HG03558 (cell line): ENCODE results near the gene TSPO.

ENCODE experiments used
- ATAC-seq: cut with Tn5 transposase; IDR thresholded peaks from one replicate; pipeline ENCODE4 v1.9.1; 2021; ENCODE audit warnings: moderate number of reproducible peaks; ENCODE audit not compliant: unreplicated experiment; ENCODE audit errors: extremely low read depth

The TSPO gene

DNA sequence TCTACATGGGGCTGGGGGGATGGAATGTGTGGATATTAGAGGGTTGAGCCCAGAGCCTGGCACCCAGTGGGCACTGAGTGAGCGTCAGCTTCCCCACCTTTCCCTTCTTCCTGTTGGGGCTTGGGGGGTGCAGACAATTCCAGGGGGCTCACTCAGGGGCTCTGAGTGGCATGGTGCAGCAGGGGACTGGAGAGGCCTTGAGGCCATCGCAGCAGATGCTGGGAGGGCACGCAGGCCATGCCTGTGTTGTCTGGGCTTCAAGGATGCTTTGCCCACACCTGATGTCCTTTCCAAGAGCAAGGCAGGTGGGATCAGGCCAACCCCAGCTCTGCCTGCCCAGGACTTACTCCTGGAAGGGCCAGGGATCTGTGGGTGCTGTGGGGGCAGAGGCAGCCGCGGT is 46.8 kb downstream of the TSPO start:
- ATAC-seq, result no peak

GRCh38 chr22:43198936-43199335 is 47.6 kb downstream of the TSPO start:
- no peak for ATAC-seq

- no peak for ATAC-seq
These were observed 48.2 kb downstream of the TSPO start for GRCh38 chr22:43199541-43199940.

DNA sequence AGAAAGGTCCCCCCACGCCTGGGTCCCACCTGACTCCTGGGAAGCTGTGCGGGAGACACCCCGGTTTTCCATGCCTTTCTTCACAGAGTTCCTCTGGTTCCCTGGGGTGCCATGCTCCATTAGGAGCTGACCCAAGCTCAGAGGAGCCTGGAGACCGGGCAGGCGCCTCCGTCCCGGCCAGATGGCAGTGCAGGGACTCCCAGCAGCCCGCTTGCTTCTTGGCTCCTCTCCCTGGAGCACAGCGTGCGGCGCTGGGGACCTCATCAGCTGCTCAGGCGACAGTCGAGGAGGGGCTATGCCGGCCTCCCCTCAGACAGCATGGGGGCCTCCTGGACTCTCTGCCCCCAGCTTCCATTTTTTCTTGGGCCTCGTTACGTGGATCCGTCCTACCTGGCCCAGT is 48.7 kb downstream of the TSPO start:
- no peak for ATAC-seq

- ATAC-seq, result no peak
These were observed 49.2 kb downstream of the TSPO start for GRCh38 chr22:43200555-43200954.

DNA sequence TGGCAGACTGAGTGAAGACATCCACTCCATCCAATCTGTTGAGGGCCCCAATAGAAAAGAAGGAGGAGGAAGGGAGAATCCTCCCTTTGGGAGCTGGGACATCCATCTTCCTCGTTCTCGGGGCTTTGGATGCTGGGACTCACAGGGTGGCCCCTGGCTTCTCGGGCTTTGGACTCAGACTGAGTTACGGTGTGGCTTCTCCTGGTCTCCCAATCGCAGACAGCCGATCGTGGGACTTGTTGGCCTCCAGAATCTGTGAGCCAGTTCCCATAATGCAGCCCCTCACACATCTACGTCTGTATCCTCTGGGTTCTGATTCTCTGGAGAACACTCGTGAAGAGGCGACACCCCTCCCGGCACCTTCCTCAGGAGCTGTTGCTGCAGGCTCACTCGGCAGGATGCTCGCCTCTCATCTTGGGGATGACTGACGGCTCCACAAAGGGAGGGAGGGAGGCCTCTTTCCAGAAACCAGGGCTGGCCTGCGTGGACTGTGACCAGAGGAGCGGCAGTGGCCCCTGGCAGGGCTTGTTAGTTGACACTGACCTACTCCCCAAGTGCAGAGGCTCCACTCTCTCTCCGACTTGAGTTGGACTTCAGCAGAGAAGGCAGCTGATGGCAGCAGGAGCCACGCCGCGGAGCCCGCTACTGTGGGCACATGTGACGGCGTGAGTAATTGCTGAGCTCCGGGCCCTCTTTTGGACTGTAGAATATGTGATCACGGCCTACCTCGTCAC is 50.3 kb downstream of the TSPO start:
- ATAC-seq, result no peak

DNA sequence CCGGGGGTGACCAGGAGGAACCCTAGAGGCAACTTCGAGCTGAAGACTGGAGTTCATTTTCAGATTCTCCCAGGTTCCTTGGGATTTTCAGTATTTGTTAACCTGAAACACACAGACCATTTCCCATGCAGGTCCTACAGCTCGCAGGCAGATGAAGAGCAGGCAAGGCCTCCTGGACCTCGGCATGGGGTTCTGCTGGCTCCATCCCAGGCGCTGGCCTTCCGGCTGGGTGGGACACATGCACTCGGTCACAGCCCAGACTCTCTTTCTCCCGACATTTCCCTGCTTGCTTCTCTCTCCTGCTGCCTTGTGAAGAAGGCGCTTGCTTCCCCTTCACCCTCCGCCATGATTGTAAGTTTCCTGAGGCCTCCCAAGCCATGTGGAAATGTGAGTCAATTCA is 51.0 kb downstream of the TSPO start:
- no peak for ATAC-seq

DNA sequence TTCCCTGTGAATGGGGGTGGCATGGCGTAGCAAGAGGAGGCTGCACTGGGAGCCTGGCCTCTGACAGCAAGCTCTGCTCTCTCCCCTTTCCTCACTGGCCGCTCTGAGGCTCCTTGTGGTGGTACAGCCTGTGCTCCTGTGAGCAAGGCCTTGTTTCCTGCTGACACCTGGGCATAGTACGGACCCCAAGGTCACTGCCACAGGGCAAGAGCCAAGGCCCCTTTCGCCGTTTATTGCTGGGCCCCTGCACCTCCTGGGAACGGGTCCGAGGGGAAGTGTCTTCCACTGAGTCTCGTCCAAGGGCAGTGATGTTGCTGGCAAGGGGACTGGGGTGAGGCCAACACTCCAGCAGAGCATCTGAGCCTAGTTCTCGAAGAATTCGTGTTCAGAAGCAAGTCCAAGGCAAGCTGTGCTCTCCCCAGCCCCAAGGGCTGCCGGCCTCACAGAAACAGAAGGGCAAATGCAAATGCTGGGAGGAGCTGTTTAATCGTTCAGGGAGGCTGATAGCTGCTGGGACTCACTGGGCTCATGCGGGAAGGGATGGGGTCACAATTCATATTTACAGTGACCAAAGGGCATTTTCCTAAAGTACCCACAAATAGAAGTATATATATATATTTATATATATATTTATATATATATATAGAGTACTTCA is 51.5 kb downstream of the TSPO start:
- ATAC-seq, result no peak

GRCh38 chr22:43203471-43203981 is 52.2 kb downstream of the TSPO start:
- no peak for ATAC-seq

DNA sequence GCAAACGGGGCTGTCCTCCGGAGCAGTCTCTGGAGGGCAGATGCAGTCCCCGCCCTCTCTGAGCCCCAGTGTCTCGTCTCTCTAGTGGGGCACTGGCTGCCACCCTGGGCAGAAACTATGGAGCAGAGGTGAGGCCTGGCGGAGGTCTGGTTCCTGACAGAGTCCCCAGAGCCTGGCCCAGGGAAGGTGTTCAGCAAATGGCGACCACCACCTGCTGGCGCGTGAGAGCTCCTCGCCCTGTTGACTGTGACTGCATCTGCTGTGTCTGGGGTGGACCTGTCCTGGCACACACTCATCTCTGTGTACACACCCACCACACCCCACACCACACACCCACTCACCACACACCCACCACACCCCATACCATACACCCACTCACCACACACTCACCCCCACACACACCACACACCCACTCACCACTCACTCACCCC is 53.9 kb downstream of the TSPO start:
- no peak for ATAC-seq

DNA sequence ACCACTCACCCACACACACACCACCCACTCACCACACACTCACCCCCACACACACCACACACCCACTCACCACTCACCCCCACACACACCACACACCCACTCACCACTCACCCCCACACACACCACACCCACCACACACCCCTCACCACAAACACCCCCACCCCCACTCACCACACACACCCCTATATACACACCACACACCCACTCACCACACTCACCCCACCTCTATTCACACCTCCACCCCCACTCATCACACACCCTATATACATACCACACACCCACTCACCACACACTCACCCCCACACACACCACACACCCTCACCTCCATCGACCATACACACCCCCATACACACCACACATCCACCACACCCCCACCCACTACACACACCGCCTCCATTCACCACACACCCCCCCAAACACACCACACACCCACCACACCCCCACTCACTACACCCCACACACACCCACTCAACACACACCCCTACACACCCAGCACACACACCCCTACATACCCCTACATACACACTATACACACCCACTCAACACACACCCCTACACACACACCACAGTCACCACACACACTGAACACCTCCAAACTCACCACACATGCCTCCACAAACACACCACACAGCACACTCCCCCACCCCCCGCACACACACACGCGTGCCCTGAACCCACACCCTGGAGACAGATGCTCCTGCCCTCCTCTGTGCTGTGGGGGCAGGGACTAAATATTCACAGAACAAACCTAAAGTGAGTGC is 54.6 kb downstream of the TSPO start:
- no peak for ATAC-seq

DNA sequence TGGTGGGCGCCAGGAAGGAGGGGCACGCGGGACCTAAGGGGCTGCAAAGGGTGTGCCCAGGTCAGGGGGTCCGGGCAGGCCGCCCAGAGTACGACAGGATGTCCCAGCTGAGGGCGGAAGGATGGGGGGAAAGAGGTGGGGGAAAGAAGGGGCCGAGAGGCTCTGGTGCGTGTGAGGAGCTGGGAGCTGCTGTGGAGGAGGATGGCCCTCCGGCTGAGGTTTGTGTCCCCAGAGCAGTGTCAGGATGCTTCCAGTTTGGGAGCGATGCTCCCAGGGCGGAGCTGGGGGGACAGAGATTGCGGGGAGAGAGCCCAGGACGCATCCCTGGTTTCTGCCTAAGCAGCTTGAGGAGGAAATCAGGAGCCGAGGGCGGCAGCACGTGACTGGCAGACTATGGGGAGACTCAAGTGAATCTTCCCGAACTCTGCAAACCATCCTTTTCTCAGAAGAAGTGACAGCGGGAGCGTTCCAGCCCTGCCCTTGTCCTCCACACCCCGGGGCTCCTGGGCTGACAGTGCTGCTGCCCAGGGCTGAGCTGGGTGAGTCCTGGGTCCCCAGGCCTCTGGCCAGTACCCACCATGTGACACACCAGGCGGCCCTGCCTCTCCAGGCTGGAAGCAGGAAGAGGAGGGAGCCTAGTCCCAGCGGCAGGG is 55.3 kb downstream of the TSPO start:
- no peak for ATAC-seq

- no peak for ATAC-seq
These were observed 56.0 kb downstream of the TSPO start for GRCh38 chr22:43207386-43207785.

DNA sequence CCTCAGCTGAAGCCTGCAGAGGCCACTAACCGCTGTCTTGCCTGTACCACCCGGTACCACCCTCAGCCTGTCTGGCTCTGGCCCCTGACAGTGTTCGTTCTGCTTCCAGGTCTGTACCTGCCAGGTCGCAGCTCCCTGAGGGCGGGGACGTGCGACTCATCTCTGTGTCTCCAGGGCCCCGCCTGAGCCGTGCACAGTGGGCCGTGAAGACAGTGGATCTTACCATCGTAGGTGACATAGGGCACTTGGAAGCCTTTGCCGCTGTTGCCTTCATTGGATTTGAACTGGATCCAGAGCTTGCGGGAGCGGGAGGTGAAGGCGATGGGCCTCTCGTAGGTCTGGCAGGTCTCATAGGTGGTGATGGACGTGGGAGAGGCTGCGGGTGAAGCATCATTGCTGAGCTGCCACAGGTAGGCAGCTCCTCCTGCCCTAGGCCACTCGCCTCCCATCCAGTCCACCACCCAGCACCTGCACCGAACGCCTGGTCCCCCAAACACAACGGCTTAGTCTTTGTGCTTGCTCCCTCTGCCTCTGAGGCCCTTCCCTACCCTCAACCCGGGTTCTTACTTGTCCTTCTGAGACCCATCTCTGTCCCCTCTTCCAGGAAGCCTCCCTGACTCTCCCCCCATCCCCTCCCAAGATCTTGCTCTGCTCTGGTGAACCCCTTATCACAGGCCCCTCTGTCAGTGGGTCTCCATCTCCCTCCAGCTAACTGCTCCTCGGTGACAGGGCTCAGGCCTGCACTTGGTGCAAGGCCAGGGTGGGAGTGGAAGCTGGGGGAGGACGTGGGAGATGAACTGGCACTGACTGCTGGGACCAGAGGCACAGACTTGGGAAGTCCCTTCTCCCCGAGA is 56.7 kb downstream of the TSPO start:
- no peak for ATAC-seq

GRCh38 chr22:43208703-43209522 is 57.6 kb downstream of the TSPO start:
- no peak for ATAC-seq

DNA sequence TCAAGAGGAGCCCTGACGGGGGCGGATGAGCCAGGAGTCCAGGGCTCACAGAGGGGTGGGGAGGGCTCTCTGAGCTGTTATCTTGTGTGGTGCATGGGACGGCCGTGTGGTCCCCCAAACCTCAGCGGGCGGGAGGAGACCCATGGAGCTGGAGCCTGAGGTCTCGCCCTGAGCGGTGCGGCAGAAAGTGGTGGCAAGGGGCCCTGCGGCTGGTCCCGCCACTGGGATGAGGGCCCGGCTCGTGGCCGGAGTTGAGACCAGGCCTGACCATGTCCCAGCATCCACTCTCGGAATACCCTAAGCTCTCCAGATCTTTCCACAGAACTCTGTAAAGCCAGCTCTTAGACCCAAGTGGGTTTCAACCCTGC is 58.1 kb downstream of the TSPO start:
- ATAC-seq, result no peak

GRCh38 chr22:43209971-43210370 is 58.6 kb downstream of the TSPO start:
- no peak for ATAC-seq

DNA sequence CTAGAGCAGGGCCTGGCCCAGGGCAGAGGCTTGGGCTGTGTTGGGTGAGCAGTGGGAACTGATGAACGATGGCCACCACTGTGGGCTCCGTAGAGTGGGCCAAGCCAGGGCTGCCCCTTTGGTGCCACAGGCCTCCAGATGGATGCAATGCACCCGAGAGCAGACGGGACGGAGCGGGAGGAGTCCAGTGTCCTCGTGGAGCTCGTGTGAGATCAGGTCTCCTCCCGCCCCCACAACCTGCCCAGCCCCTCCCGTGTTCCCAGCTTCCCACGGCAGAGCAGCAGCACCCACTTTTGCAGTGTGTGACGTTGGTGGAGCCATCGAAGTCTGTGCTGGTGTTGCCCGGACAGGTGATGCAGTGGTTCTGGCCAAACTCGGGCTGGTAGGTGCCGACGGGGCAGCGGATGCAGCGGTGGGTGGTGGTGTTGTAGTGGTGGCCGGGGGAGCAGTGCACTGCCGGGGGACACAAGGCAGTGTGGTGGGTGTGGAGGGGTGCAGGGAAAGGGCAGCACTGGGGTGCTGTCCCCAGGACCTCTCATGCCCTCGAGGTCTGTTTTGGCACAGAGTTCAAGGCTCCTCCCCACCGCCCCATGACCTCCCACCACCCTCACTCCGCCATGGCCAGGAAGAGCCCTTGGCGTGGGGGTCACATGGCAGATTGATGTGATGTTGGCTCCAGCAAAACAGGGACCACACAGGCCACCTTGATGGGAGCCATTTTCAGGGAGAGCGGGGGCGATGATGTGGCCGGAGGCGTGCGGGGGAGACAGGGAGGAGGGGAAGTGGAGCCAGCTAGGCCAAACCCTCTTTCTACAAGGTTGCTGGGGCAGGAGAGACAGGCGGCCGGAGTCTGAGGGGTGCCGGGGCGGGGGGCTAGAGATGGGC is 59.5 kb downstream of the TSPO start:
- no peak for ATAC-seq
